Stimulated activated CD4-positive, alpha-beta T cell treated with anti-CD3 and anti-CD28 coated beads, Interleukin-15, amount 100 ng/mL, for 1 hour (primary cell): Measurements from ENCODE around the gene NUDT16.
"Not testable (repeated sequence)": the region's sequence is repeated elsewhere in the genome, so short reads cannot be mapped to it uniquely, and the experiment has no call there.

Source experiments
- DNase-seq, 2 donors: peaks; one replicate each; pipeline ENCODE4 v3.0.0-alpha.2; 2020; ENCODE audit warnings: low read depth in 1 of 2, low spot score in 1 of 2

The NUDT16 gene

GRCh38 chr3:131381445-131382291, at the start of gene NUDT16:
Gene NUDT16, plus strand, starts transcription at chr3:131381774. Its CDS starts 31 bp downstream, at chr3:131381805.
- DNase-seq: peak; percentile 92 to 94

GRCh38 chr3:131338948-131339640, 42.5 kb upstream of the NUDT16 start:
- DNase-seq: no peak

DNA sequence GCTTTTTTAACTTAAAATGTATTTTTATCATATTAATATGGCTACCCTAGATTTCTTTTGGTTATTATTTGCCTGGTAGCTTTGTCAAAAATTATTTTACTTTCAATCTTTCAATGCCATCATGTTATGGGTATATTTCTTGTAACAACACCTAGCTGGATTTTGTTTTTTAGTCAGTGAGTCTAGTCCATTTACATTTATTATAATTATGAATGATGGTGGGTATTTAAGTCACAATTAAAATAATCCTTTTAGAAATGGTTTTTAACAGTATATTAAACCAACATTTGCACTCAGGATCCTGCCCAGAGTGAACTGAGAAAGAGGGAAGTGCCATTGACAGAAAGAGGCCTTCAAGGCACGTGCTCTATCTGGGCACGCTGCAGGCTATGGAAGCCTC, 39.8 kb upstream of the NUDT16 start:
- no peak for DNase-seq

- DNase-seq: no peak
These were observed 32.7 kb upstream of the NUDT16 start for GRCh38 chr3:131348911-131349310.

- DNase-seq: no peak
These were observed 32.1 kb upstream of the NUDT16 start for GRCh38 chr3:131349454-131349853.

DNA sequence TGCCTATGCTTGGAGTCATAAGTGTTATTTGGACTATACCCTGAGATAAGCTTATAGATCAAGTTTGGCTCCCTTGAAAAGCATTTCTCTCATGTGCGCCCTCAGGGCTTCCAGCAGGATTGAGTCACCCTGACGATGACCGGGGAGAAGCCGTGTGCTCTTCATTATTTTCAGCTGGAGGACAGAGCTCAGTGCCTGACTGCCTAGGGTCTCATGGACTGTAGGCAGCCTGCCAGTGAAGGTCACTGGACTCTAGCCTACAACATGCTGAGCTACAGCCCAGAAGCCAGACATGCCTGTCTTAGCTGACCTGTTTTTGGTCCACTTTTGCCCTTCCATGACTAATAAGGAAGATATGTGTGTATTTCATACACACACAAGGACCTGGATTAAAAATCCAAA, 31.6 kb upstream of the NUDT16 start:
- DNase-seq: no peak

DNA sequence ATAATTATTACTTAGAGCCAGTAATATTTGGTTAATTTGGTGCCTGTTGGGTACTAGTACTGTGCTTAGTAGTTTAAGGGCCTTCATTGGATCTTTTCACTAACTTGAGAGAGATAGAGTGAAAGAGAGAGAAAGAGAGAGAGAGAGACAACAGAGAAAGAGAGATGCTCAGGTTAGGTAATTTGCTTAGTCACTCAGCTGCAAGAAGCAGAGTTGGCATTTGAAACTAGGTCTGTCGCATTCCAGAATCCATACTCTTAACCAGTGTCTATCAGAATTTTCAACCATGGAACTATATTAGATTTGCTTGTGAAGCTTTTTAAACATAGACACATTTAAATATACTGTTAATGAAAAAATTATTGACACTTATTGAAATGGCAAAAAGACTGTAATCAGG, 31.1 kb upstream of the NUDT16 start:
- DNase-seq: no peak

DNA sequence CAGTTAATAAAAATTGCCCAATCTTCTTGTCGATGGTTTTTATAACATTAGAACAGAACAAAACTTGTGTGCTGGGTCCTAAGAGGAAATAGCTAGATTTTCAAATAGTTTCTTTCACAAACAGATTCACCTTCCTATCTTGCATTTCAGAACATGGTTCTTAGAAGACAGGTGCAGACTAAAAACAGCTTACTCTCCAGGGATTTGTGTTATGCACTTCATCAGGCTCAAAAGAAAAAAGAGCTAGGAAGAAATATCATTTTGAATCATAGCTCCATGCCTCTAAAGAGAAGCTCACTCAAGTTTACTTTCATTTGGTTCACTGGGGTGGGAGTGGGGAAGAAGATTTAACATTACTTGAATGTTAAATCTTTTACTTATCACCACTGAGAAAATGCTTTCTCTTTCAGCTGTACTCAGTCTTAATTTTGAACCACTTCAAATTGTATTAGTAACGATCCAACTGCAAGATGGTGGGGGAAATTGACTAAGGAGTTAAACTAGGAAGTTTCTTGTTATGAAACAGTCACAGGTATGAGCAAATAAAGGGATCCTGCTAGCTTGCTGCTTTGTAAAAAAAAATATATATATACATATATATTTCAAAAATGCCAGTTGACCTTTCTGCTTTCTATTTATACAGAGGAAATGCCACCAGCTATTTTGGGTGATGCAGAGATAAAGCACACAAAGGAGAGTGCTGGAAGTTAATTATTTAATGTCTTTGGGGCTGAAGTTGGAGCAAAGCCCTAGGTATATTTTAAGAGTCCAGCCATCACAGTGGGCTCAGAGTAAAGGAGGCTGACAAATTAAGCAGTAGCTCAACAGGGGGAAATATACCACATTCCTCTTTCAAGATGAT, 28.3 kb upstream of the NUDT16 start:
- DNase-seq: no peak

- no peak for DNase-seq
These were observed 27.6 kb upstream of the NUDT16 start for GRCh38 chr3:131353986-131354385.

GRCh38 chr3:131356006-131356595, 25.5 kb upstream of the NUDT16 start:
- DNase-seq: no peak

GRCh38 chr3:131357275-131357674, 24.3 kb upstream of the NUDT16 start:
- no peak for DNase-seq

- no peak for DNase-seq
These were observed 21.3 kb upstream of the NUDT16 start for GRCh38 chr3:131360191-131360755.

- DNase-seq: not testable (repeated sequence)
These were observed 20.5 kb upstream of the NUDT16 start for GRCh38 chr3:131361066-131361463.

DNA sequence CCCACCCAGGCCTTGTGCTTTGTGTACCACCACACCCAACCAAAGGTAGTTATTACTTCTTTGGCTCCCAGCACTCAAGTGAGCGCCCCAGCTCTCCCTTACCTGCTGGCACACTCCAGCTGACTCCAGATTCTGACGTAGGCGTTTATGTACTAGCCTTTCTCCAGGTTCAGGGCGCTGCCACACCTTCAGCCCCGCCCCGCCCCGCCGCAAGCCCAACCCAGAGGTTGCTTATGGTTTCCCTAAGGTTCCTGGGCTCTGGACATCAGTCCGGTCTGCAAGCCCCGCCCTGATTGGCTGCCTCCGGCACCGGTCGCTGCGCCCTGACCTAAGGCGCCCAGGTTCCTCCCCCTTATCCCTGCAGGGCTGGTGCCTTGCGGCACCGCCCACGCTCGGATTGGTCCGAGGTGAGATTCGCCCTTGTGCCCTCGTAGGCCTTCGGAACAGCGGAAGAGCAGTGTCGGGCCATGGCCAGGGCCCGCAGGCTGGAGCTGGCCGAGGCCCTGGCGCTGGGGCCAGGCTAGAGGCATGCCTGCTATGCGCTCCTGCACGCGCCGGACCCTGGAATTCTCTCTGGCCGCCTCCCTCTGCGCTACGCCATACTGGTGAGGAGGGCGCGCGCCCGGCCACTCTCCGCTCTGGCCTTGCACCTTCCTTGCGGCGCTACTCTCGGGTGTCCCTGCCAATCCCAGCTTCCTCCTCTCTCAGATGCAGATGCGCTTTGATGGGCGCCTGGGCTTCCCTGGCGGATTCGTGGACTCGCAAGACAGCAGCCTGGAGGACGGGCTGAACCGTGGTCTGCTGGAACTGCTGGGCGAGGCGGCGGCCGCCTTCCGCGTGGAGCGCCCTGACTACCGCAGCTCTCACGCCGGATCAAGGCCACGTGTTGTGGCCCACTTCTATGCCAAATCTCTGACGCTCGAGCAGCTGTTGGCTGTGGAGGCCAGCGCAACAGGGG, 19.8 kb upstream of the NUDT16 start:
- DNase-seq: no peak

GRCh38 chr3:131363275-131363674, 18.3 kb upstream of the NUDT16 start:
- DNase-seq: no peak

GRCh38 chr3:131370935-131371687, 10.5 kb upstream of the NUDT16 start:
- no peak for DNase-seq

- DNase-seq: no peak
These were observed 9.9 kb upstream of the NUDT16 start for GRCh38 chr3:131371688-131372066.

- no peak for DNase-seq
These were observed 6.8 kb upstream of the NUDT16 start for GRCh38 chr3:131374741-131375140.
